SHP77 (cell line): ENCODE results near the gene CRELD2.
A peak's percentile ranks its signal among the peaks of the same experiment; 100 is the strongest.

ENCODE experiments used
- DNase-seq, 2 experiments: peaks; one replicate each; lab custom pipeline; 2025; lab: John Stamatoyannopoulos, UW

The CRELD2 gene

GRCh38 chr22:49929994-49930575, 11.7 kb downstream of the CRELD2 start:
- no peak for DNase-seq

DNA sequence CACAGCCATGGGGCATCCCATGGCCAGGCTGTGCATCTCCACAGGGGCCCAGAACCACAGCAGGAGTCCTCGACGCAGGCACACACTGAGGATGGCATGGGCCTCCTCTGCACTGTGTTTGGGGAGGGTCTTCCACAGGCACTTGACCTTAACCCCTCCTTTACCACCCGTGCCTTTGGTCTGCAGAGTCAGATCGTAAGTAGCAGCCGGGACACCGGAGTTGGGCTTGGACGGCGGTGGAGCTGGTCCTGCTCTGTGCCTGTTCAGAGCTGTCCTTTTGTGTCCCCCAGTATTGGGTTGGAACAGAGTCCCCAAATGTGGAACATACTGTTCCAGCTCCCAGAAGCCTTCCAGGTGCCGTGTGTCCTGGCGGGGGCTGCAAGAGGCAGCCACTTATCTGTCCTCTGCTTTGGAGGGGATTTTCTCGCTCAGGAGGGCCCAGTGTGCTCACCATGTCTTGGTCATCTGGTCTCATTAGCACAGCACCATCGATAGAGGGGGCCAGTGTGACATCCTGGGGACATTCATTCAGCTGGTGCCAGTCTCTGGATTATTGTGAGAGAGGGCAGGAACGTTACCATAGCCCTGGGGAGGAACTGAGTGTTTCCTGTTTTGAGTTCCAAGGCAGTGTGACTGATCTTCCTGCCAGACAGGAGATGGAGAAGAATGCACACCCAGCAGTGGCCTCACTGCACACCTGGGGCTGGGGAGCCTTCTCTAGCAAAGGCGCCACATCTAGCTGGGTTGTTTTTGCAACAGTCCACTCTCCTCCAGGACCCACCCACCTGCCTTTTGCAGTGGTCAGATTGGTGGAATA, 12.4 kb downstream of the CRELD2 start:
- DNase-seq: peak; percentile 81 to 94

GRCh38 chr22:49933236-49934159, 15.1 kb downstream of the CRELD2 start:
- DNase-seq: no peak

GRCh38 chr22:49934160-49934890, 15.9 kb downstream of the CRELD2 start:
- no peak for DNase-seq

GRCh38 chr22:49934891-49935557, 16.6 kb downstream of the CRELD2 start:
- DNase-seq: peak in 1 of 2 experiments; percentile 41

- no peak for DNase-seq
These were observed 17.1 kb downstream of the CRELD2 start for GRCh38 chr22:49935561-49935960.

DNA sequence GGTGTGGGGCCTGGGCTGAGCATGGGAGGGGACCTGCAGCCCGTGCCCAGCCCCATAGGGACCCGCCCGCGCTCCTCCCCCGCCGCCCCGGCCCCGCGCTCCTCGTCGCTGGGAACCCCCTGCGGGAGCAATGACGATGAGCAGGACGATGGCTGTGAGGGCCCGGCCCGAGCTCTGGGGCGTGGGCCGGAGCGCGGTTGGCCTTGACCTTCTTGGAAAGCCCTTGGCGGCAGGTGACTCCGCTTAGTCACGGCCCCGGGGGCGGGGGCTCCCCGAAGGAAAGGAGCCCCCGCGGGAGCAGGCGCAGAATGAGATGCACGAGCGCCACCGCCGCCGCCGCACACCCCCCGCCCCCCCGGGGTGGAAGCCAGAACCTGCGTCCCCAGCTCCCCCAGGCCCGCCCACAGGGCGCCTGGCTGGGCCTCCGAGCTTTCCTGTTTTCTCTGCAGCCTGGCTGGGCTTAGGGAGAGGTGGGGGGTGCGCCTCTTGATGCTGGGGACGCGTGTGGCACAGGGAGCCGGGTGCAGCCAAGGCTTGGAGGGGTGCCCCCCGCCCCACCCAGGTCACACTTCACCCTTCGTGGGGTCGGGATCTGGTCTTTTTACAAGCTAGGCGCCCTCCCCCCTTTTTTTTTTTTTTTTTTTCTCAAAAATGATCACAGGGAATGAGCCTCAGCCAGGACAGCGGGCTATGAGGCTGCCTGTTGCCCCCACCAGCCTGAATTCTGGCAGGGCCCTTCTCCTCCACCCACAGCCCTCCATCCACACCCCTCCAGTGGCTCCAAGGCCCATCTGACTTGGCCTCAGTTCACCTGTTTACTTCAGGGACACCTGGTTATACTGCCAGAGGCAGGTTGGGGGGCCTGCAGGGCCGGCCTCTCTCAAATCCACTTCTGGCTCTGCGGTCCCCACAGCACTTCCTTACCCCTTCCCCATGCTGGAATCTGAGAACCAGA, 17.9 kb downstream of the CRELD2 start:
- peak in 1 of 2 experiments; percentile 54 for DNase-seq

GRCh38 chr22:49936973-49937757, 18.7 kb downstream of the CRELD2 start:
- peak in 1 of 2 experiments; percentile 46 for DNase-seq

DNA sequence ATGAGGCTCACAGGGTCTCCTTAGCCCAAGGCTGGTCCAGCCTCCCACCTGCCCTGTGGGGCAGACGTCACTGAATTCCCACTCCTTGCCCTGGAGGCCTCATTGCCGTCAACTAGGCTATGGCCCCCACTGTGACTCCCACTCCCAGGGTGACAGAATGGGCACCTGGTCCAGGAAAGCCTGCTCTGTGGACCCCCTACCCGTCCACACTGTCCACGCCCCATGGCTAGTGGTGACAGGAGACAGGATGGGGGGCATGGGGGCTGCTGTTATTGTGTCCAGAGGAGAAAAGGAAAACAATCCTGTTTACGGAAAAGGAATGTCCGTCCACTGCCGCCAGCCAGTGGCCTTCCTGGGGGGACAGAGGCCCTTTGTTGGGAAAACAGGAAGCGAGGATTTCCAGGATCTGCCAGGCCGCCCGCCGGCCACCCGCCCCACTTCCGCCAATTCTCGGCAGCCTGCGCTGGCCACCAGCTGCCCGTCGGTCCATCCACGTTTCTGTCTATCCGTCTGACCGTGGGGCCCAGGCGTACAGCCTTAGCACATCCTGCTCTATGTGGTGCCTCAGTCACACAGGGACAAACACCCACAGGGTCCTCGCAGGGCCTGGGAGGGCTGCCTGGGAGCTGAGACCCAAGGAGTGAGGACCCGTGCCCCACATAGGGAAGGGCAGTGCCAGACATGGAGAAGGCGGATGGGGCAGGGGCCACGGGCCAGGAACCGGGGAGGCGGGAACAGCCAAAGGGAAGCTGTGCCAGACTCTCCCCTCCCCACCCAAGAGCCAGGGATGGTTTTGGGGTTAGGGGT, 19.5 kb downstream of the CRELD2 start:
- DNase-seq: peak in 1 of 2 experiments; percentile 36

- no peak for DNase-seq
These were observed 20.2 kb downstream of the CRELD2 start for GRCh38 chr22:49938565-49939136.

GRCh38 chr22:49941507-49942316, 23.3 kb downstream of the CRELD2 start:
- DNase-seq: no peak

- DNase-seq: no peak
These were observed 24.4 kb downstream of the CRELD2 start for GRCh38 chr22:49942565-49943404.

- no peak for DNase-seq
These were observed 25.0 kb downstream of the CRELD2 start for GRCh38 chr22:49943405-49943765.

DNA sequence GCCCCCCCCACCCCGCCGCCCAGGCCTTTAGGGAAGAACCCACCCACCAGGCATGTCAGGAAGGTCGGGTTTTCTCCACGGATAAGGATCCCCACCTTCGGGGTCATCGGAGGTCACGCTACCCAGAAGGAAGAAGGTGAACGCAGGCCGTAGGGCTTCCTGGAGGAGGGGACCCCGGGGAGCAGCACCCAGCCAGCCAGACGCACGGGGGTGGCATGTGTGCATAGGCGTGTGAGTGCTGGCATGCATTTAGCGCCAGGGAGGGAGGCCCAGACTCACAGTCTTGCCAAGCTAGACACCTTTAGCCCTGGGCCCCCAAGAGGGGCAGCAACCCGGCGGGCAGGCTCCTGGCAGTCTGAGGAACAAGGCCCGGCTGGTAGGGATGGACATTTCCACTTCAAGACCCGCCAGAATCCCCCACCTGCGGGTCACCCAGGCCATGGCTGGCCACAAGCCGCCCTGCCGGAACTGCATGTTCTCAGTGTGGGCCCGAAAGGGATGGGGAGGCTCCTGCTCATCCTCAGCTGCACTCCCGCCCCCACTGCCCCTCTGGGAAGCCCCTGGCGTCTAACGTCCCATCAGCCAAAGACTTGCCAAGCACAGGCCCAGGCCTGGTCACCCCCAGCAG, 25.5 kb downstream of the CRELD2 start:
- DNase-seq: no peak

DNA sequence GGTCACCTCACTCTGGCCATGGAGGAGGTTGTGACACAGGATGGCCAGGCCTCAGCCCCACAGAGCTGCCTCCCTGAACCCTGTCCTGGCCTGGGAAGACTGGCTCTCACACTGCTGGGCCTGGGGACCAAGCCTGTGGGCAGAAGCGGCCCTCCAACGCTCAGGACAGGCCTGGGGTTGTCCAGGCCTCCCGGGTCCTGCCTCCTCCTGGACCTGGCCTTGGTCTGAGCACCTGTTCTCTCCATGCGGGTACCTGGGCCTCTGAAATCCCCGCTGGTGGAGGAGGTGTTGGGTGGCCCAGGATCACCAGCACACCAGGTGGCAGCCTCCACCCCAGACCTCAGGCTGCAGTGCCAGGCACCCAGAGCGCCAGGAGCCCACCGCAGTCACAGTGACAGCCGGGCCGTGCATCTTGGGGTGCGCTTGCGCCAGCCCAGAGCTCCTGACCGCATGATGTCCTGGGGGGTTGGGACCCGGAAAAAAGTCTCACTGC, 26.0 kb downstream of the CRELD2 start:
- DNase-seq: no peak
